Cardiac fibroblast (primary cell): ENCODE data around the gene VTA1.
"Not testable (repeated sequence)": the region's sequence is repeated elsewhere in the genome, so short reads cannot be mapped to it uniquely, and the experiment has no call there.

Experiments used
- DNase-seq, 2 donors: peaks; one replicate each; pipeline versions ENCODE4 v3.0.0 to v3.0.0-alpha.2; 2010; ENCODE audit warnings: low read depth in 2 of 2
- H3K4me3 ChIP-seq, 2 donors: replicated peaks in 1 of 2; 1 replicate in 1 of 2; 2 replicates in 1 of 2; pipeline ENCODE4 v1.5.1; 2011; ENCODE audit warnings: low read depth in 2 of 2, low read length in 2 of 2, mild to moderate bottlenecking in 2 of 2, moderate library complexity in 1 of 2
- CTCF ChIP-seq: IDR thresholded peaks from one replicate; pipeline ENCODE4 v1.5.1; 2011; ENCODE audit warnings: low read depth, mild to moderate bottlenecking, low read length, inconsistent platforms

Gene VTA1

GRCh38 chr6:142146828-142147662 lies at the start of gene VTA1, which contains the start of gene NMBR:
VTA1 (plus strand) TSS chr6:142147263; CDS start chr6:142147288, 25 bp downstream.
NMBR (minus strand) TSS chr6:142147122; CDS start chr6:142088658, 58,464 bp downstream.
- peak; percentile 100 for DNase-seq
- peak within 1 kb of the TSS; percentile 87 to 88 for H3K4me3 ChIP-seq
- peak; percentile 92 for TF ChIP-seq CTCF

GRCh38 chr6:142104820-142105219 lies 42.2 kb upstream of the VTA1 start:
- not testable (repeated sequence) for H3K4me3 ChIP-seq

GRCh38 chr6:142110820-142111219 lies 36.2 kb upstream of the VTA1 start:
- not testable (repeated sequence) for H3K4me3 ChIP-seq, DNase-seq

More at GRCh38 chr6:142104820-142105219, 42.2 kb upstream of the VTA1 start:
- not testable (repeated sequence) for DNase-seq

GRCh38 chr6:142112451-142113061 lies 34.5 kb upstream of the VTA1 start:
- H3K4me3 ChIP-seq: no peak overlapping the region
- peak; percentile 69 for TF ChIP-seq CTCF
- peak; percentile 86 to 87 for DNase-seq

GRCh38 chr6:142117366-142117765 lies 29.7 kb upstream of the VTA1 start:
- no peak overlapping the region for H3K4me3 ChIP-seq
- DNase-seq: no peak
- no peak for TF ChIP-seq CTCF

GRCh38 chr6:142118328-142118727 lies 28.7 kb upstream of the VTA1 start:
- TF ChIP-seq CTCF: no peak
- DNase-seq: no peak
- H3K4me3 ChIP-seq: no peak overlapping the region

GRCh38 chr6:142118925-142119324 lies 28.1 kb upstream of the VTA1 start:
- peak; percentile 6 to 54 for DNase-seq
- TF ChIP-seq CTCF: no peak
- H3K4me3 ChIP-seq: no peak overlapping the region
